HepG2 (cell line): Measurements from ENCODE around the gene PROCR. TPM values are rescaled to one million over a fixed set of nuclear protein-coding genes. Genes with fewer than 3 reads are reported as not detected.
A peak's percentile ranks its signal among the peaks of the same experiment; 100 is the strongest.

ENCODE experiments used
- ARID2 ChIP-seq: sonication (generic); formaldehyde crosslinking; IDR thresholded peaks from 2 replicates; pipeline ENCODE4 v1.8.1; 2022; ENCODE audit warnings: mild to moderate bottlenecking, missing genetic modification reagents, borderline replicate concordance
- ARNT2 ChIP-seq: sonication (generic); formaldehyde crosslinking; IDR thresholded peaks from 2 replicates; pipeline ENCODE4 v1.8.0; 2022; ENCODE audit warnings: mild to moderate bottlenecking, low read depth, missing genetic modification reagents, moderate library complexity
- CENPX ChIP-seq: sonication (generic); formaldehyde crosslinking; IDR thresholded peaks from 2 replicates; pipeline ENCODE4 v1.9.0; 2021; ENCODE audit warnings: mild to moderate bottlenecking, missing genetic modification reagents, moderate library complexity
- EED ChIP-seq: sonication (generic); formaldehyde crosslinking; IDR thresholded peaks from 2 replicates; pipeline ENCODE4 v1.5.0; 2020; ENCODE audit warnings: mild to moderate bottlenecking, missing genetic modification reagents
- ELF3 ChIP-seq: IDR thresholded peaks from 2 replicates; pipeline ENCODE4 v1.6.1; 2016; ENCODE audit warnings: missing genetic modification reagents, missing compliant biosample characterization
- IRF2 ChIP-seq: IDR thresholded peaks from 2 replicates; pipeline ENCODE4 v1.6.1; 2018; ENCODE audit warnings: missing genetic modification reagents, missing compliant biosample characterization
- MIER3 ChIP-seq: IDR thresholded peaks from 2 replicates; pipeline ENCODE4 v1.6.1; 2016; ENCODE audit warnings: missing compliant biosample characterization, borderline replicate concordance
- PCBP1 ChIP-seq: fragments of 200-400 bp; formaldehyde crosslinking; IDR thresholded peaks from 2 replicates; pipeline ENCODE4 v1.6.1; 2017; ENCODE audit warnings: mild to moderate bottlenecking, low read depth, low read length, borderline replicate concordance
- PPARG ChIP-seq: conservative IDR thresholded peaks from 2 replicates; pipeline ENCODE4 v1.6.1; 2016; ENCODE audit warnings: missing biosample characterization, missing genetic modification reagents
- RAD21 ChIP-seq: fragments of 450-650 bp; formaldehyde crosslinking; IDR thresholded peaks from 2 replicates; pipeline ENCODE4 v1.5.0; 2020; ENCODE audit warnings: mild to moderate bottlenecking
- SIX1 ChIP-seq: sonication (generic); formaldehyde crosslinking; IDR thresholded peaks from 2 replicates; pipeline ENCODE4 v1.4.0; 2020; ENCODE audit warnings: missing genetic modification reagents, borderline replicate concordance
- SPEN ChIP-seq: sonication (generic); formaldehyde crosslinking; IDR thresholded peaks from 2 replicates; pipeline ENCODE4 v1.5.1; 2020; ENCODE audit warnings: low read depth, mild to moderate bottlenecking, missing genetic modification reagents
- ZMYM3 ChIP-seq: sonication (generic); formaldehyde crosslinking; IDR thresholded peaks from 2 replicates; pipeline ENCODE4 v1.5.1; 2020; ENCODE audit warnings: mild to moderate bottlenecking, missing genetic modification reagents
- ZNF160 ChIP-seq: sonication (generic); formaldehyde crosslinking; IDR thresholded peaks from 2 replicates; pipeline ENCODE4 v1.8.0; 2022; ENCODE audit warnings: mild to moderate bottlenecking, inconsistent platforms, missing genetic modification reagents
- ZNF292 ChIP-seq: sonication (generic); formaldehyde crosslinking; IDR thresholded peaks from 2 replicates; pipeline ENCODE4 v1.8.1; 2022; ENCODE audit warnings: mild to moderate bottlenecking, low read depth, missing genetic modification reagents, borderline replicate concordance
- ZNF501 ChIP-seq: sonication (generic); formaldehyde crosslinking; IDR thresholded peaks from 2 replicates; pipeline ENCODE4 v1.5.1; 2020; ENCODE audit warnings: mild to moderate bottlenecking, moderate library complexity, missing genetic modification reagents
- ZNF550 ChIP-seq: sonication (generic); formaldehyde crosslinking; IDR thresholded peaks from 2 replicates; pipeline ENCODE4 v1.4.0; 2020; ENCODE audit warnings: mild to moderate bottlenecking, missing genetic modification reagents, borderline replicate concordance
- ZNF619 ChIP-seq: sonication (generic); formaldehyde crosslinking; IDR thresholded peaks from 2 replicates; pipeline ENCODE4 v1.4.0; 2020; ENCODE audit warnings: mild to moderate bottlenecking, missing genetic modification reagents
- ZNF772 ChIP-seq: sonication (generic); formaldehyde crosslinking; IDR thresholded peaks from 2 replicates; pipeline ENCODE4 v1.5.0; 2020; ENCODE audit warnings: mild to moderate bottlenecking, missing genetic modification reagents
- ZNF775 ChIP-seq: sonication (generic); formaldehyde crosslinking; IDR thresholded peaks from 2 replicates; pipeline ENCODE4 v1.4.0; 2020; ENCODE audit warnings: missing genetic modification reagents, mild to moderate bottlenecking, moderate library complexity, borderline replicate concordance
- ZSCAN29 ChIP-seq: sonication (generic); formaldehyde crosslinking; conservative IDR thresholded peaks from 2 replicates; pipeline ENCODE4 v1.4.0; 2020; ENCODE audit warnings: mild to moderate bottlenecking, missing genetic modification reagents
- polyA plus RNA-seq, 8 experiments: library from polyadenylated mRNA; depleted of rRNA in 3 of 8; stranded (reverse) in 7 of 8; unstranded in 1 of 8; fragments of >200 nt; fragmentation: Illumina TruSeq in 4 of 8; extraction: Trizol in 4 of 8; gene quantifications; 2 replicates each; pipeline versions ENCODE4 v1.2.1 to v1.2.3, GENCODE V29; 2011 to 2016; ENCODE audit warnings: low read depth in 4 of 8, missing spikeins in 1 of 8, mixed read lengths in 1 of 8; ENCODE audit not compliant: insufficient read depth in 1 of 8
- total RNA-seq, 5 experiments: library from RNA; depleted of rRNA; stranded (reverse); fragments of >200 nt; fragmentation: Illumina TruSeq; extraction: Trizol; gene quantifications; 2 replicates each; pipeline ENCODE4 v1.2.3, GENCODE V29; 2016; ENCODE audit warnings: low read depth in 1 of 5
- TF ChIP-seq, protein P1 (sequence below): sonication (generic); formaldehyde crosslinking; IDR thresholded peaks from 2 replicates; pipeline ENCODE4 v1.8.1; 2023; ENCODE audit warnings: missing genetic modification reagents, mild to moderate bottlenecking, borderline replicate concordance
- TF ChIP-seq, protein P2 (sequence below): sonication (generic); formaldehyde crosslinking; IDR thresholded peaks from 2 replicates; pipeline ENCODE4 v1.8.0; 2022; ENCODE audit warnings: missing genetic modification reagents, mild to moderate bottlenecking, moderate library complexity, borderline replicate concordance
- TF ChIP-seq, protein P3 (sequence below): sonication (generic); formaldehyde crosslinking; IDR thresholded peaks from 2 replicates; pipeline ENCODE4 v1.5.1; 2020; ENCODE audit warnings: mild to moderate bottlenecking, missing genetic modification reagents
- TF ChIP-seq, protein P4 (sequence below): IDR thresholded peaks from 2 replicates; pipeline ENCODE4 v1.6.1; 2016

Gene PROCR
- total and polyA plus RNA-seq, 2 of the 13 experiments (the other 11 are each of a cell fraction or from before 2014, with no cell fraction given) = 1.4 to 1.7 TPM

DNA sequence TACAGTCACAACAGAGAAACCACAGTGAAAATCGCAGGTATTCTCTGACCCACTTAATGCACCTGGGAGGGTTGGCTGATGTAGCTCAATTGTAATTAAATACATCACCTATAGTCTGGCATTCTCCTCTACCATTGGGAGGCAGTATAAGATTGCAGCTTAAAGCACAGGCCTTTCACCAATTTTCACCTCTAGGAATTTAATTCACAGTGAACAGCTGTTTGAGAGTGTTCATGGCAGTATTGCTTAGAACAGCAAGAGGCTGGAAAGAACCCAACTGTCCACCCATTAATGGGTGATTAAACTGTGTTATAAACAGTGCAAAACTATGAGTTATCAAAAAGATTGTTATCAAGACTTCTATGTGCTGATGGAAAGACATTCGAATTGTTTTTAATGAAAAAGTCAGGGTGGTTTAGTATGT is 26.7 kb upstream of the PROCR start (continued):
- TF ChIP-seq SIX1 (CRISPR knock-in tag) = peak; percentile 71; the same call in 1 of the 2 replicates
- peak; percentile 95 for TF ChIP-seq RAD21 (CRISPR knock-in tag)
- TF ChIP-seq SPEN (CRISPR knock-in tag) = 0 out of 2 replicates have a peak, but pooled peaks have one; percentile 15
- TF ChIP-seq ZNF292 (CRISPR knock-in tag) = no peak
- no peak for TF ChIP-seq EED (CRISPR knock-in tag)
- TF ChIP-seq ZNF550 = no peak
- TF ChIP-seq ZNF772 = 0 out of 2 replicates have a peak, but pooled peaks have one; percentile 53
- TF ChIP-seq ZSCAN29 (CRISPR knock-in tag) = 0 out of 2 replicates have a peak, but pooled peaks have one; percentile 19
- 0 out of 2 replicates have a peak, but pooled peaks have one; percentile 43 for TF ChIP-seq ELF3
- TF ChIP-seq PCBP1 = no peak
- no peak for TF ChIP-seq ZNF160 (CRISPR knock-in tag)
- peak; percentile 58; the same call in 1 of the 2 replicates for TF ChIP-seq PPARG (CRISPR knock-in tag)
- no peak for TF ChIP-seq ZNF619 (CRISPR knock-in tag)
- TF ChIP-seq, protein P1, sequence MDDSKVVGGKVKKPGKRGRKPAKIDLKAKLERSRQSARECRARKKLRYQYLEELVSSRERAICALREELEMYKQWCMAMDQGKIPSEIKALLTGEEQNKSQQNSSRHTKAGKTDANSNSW = no peak
- peak; percentile 61; the same call in 1 of the 2 replicates for TF ChIP-seq IRF2 (CRISPR knock-in tag)
- TF ChIP-seq ZNF501 (CRISPR knock-in tag) = no peak
- no peak for TF ChIP-seq ARNT2 (CRISPR knock-in tag)
- TF ChIP-seq CENPX (CRISPR knock-in tag) = no peak
- 0 out of 2 replicates have a peak, but pooled peaks have one; percentile 19 for TF ChIP-seq MIER3 (CRISPR knock-in tag)
- no peak for TF ChIP-seq ARID2
- TF ChIP-seq, protein P2, sequence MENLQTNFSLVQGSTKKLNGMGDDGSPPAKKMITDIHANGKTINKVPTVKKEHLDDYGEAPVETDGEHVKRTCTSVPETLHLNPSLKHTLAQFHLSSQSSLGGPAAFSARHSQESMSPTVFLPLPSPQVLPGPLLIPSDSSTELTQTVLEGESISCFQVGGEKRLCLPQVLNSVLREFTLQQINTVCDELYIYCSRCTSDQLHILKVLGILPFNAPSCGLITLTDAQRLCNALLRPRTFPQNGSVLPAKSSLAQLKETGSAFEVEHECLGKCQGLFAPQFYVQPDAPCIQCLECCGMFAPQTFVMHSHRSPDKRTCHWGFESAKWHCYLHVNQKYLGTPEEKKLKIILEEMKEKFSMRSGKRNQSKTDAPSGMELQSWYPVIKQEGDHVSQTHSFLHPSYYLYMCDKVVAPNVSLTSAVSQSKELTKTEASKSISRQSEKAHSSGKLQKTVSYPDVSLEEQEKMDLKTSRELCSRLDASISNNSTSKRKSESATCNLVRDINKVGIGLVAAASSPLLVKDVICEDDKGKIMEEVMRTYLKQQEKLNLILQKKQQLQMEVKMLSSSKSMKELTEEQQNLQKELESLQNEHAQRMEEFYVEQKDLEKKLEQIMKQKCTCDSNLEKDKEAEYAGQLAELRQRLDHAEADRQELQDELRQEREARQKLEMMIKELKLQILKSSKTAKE = no peak
- TF ChIP-seq, protein P3, sequence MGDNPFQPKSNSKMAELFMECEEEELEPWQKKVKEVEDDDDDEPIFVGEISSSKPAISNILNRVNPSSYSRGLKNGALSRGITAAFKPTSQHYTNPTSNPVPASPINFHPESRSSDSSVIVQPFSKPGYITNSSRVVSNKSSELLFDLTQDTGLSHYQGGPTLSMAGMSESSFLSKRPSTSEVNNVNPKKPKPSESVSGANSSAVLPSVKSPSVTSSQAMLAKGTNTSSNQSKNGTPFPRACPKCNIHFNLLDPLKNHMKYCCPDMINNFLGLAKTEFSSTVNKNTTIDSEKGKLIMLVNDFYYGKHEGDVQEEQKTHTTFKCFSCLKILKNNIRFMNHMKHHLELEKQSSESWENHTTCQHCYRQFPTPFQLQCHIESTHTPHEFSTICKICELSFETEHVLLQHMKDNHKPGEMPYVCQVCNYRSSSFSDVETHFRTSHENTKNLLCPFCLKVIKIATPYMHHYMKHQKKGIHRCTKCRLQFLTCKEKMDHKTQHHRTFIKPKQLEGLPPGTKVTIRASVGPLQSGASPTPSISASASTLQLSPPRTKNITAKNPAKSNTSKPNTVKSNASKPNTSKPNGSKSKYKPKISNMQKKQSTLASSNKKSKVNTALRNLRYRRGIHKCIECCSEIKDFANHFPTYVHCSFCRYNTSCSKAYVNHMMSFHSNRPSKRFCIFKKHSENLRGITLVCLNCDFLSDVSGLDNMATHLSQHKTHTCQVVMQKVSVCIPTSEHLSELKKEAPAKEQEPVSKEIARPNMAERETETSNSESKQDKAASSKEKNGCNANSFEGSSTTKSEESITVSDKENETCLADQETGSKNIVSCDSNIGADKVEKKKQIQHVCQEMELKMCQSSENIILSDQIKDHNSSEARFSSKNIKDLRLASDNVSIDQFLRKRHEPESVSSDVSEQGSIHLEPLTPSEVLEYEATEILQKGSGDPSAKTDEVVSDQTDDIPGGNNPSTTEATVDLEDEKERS (CRISPR knock-in tag) = 0 out of 2 replicates have a peak, but pooled peaks have one; percentile 33
- TF ChIP-seq ZNF775 (CRISPR knock-in tag) = 0 out of 2 replicates have a peak, but pooled peaks have one; percentile 34
- TF ChIP-seq, protein P4, sequence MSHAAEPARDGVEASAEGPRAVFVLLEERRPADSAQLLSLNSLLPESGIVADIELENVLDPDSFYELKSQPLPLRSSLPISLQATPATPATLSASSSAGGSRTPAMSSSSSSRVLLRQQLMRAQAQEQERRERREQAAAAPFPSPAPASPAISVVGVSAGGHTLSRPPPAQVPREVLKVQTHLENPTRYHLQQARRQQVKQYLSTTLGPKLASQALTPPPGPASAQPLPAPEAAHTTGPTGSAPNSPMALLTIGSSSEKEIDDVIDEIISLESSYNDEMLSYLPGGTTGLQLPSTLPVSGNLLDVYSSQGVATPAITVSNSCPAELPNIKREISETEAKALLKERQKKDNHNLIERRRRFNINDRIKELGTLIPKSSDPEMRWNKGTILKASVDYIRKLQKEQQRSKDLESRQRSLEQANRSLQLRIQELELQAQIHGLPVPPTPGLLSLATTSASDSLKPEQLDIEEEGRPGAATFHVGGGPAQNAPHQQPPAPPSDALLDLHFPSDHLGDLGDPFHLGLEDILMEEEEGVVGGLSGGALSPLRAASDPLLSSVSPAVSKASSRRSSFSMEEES = 0 out of 2 replicates have a peak, but pooled peaks have one; percentile 17
- no peak for TF ChIP-seq ZMYM3 (CRISPR knock-in tag)
